Myocyte (in vitro differentiated cells): Measurements from ENCODE around the gene ZNF804A. TPM values are rescaled to one million over a fixed set of nuclear protein-coding genes. Genes with fewer than 3 reads are reported as not detected.
"Not testable (repeated sequence)": the region's sequence is repeated elsewhere in the genome, so short reads cannot be mapped to it uniquely, and the experiment has no call there.

Experiments
- DNase-seq: peaks from one replicate; pipeline ENCODE4 v3.0.0-alpha.2; 2012; ENCODE audit warnings: low read depth
- total RNA-seq: library from RNA; depleted of rRNA; stranded (reverse); fragments of >200 nt; gene quantifications from 2 replicates; pipeline ENCODE4 v1.2.3, GENCODE V29; 2014

The ZNF804A gene
- total RNA-seq, 1 donor from 2014 or later, result 0.05 TPM

DNA sequence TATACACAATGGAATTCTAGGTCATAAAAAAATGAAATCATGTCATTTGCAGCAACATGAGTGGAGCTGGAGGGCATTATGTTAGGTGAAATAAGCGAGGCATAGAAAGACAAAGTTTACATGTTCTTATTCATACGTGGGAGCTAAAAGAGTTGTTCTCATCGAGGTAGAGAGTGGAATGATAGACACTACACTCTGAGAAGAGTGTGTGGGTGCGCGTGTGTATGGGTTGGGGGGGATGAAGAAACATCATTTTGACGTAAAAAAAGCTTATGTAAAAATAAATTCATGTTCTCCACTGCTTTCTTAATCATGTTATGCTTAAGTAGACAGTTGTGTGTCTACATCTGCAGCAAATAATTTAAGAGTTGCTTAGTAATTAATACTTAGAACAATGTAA, 123.6 kb downstream of the ZNF804A start:
- DNase-seq, result no peak

DNA sequence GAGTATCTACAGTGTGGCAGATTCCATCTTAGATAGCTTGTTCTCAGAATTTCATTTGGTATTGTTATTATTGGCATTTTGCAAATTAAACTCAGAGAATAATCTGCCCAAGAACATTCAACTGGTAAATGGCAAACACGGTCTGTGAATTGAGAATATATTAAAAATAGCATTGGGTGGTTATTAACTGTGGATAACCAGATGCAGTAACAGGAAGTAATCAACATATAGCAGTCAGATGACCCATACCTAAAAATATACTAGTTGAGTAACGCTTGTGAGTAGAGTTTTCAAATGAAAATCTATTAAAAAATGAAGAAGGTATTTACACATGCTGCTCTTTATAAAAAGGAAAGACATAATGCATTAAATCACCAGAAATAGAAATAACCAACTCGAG, 129.5 kb downstream of the ZNF804A start:
- DNase-seq, result no peak

DNA sequence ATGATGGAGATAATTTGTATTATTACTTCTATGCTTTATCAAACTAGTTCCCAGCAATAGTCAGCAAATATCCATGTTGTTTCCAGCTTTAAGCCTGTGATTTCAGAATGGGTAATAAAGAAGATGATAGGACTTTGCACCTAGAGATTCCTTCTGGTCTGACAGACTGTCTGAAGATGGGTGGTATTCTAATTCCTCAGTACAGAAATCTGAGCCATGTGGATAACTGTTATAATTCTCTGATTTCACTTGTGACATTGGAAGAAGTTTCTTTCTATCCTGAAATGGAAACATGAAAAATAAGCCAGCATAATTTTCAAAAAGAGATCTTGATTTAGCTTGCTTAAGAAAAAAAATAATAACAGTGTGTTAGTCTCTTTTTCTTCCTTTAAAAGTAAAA, 130.1 kb downstream of the ZNF804A start:
- no peak for DNase-seq

DNA sequence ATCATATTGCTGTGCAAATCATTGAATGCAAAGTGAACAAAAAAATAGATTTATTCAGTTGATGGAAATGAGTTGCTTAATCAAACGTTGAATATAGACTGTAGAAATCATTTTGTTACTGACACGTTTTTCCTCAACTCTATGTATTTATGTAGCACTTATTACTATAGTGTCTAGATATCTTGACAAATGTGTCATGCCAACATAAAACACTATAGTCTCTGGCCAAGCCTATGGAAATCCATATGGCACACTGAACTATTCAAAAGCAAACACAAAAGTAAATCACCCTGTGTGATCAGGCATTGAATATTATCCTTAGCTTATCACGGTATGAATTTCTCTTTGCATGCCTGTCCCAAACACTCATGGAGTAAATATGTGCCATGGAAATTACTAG, 131.3 kb downstream of the ZNF804A start:
- no peak for DNase-seq

DNA sequence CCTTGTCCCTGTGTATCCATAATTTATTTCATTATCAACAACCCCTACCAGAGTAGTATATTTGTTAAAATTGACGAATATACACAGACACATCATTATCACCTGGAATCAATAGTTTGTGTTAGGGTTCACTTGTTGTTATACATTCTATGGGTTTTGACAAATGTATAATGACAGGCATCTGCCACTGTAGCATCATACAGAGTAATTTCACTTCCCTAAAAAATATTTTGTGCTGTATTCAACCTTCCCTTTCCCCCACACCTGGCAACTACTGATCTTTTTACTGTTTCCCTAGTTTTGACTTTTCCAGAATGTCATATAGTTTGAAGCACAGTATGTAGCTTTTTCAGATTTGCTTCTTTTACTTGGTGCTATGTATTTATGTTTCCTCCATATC, 132.0 kb downstream of the ZNF804A start:
- DNase-seq, result no peak

DNA sequence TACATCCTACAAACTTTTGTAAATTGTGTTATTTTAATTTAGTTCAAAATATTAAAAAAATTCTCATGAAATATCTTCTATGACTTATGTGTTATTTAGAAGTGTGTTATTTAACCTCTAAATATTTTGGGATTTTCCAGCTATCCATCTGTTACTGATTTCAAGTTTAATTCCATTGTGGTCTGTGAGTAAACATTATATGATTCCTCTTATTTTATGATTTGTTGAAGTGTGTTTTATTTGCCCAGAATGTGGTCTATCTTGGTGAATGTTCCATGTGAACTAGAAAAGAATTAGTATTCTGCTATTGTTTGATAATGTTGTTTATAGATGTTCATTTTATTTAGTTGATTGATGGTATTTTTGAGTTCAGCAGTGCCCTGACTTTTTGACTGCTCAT, 136.0 kb downstream of the ZNF804A start:
- DNase-seq, result no peak

DNA sequence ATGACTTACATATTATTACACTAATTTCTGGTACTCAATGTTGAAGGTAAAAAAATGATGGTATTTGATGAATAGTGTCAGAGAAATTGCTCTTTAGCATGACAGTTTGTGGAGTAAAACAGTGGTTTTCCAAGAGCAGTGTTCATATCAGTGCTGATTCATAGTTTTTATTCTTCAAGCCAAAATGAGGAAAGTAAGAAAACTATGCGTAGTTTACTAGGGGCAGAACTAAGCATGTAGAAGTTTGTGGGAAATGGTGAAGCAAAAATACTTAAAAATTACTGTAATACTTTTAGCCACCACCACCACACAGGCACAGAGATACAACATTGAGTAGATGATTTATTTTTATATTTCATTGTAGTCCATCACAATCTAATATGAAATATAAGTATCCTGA, 137.3 kb downstream of the ZNF804A start:
- no peak for DNase-seq

DNA sequence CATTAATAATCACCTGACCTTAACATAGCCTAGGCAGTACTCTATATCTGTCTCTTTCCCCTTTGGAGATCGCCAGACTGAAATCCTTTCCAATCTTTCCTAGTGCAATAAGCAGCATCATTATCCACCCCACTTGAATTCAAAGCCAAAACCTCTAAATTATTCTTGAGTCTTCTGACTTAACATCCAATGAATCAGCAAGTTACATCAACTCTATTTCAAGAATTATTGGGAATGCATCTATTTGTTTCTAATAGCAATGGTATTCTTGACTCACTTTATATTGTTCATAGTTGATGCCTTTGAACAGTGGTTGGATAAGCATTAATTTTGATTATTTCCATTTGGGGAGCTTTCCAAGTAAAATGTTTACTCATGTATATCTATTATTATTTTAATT, 144.8 kb downstream of the ZNF804A start:
- no peak for DNase-seq

DNA sequence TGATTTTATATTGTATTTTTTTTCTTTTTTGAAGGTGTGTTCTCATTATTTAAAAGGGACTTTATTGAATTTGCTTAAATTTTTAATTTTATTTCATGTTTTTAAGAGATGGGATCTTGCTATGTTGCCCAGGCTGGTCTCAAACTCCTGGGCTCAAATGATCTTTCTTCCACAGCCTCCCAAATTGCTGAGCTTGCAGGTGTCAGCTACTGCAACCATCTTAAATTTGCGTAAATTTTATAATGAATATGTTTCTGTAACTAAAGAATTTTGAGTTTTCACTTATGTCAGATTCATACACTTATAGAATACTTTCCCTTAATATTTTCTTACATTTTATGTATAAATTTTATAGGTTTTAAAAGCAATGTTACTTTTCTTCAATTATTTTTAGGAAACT, 157.8 kb downstream of the ZNF804A start:
- no peak for DNase-seq

DNA sequence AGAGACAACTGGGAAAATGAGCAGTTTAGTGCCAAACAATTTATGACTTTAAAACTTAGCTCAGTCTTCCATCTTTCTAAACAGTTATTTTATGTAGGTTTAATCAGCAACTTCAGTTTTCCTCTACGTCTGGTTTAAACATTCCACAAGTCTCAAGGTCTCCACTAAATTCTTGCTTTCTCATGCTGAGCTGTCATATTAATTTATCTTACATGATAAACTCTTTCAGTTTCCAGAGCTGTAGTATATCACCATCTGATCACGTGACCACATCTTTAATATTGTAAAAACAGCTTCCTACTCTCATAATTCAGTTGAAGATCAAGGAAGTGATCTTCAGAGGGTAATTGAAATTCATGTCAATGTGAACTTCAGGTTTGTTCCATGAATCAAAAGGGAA, 158.6 kb downstream of the ZNF804A start:
- DNase-seq, result no peak

DNA sequence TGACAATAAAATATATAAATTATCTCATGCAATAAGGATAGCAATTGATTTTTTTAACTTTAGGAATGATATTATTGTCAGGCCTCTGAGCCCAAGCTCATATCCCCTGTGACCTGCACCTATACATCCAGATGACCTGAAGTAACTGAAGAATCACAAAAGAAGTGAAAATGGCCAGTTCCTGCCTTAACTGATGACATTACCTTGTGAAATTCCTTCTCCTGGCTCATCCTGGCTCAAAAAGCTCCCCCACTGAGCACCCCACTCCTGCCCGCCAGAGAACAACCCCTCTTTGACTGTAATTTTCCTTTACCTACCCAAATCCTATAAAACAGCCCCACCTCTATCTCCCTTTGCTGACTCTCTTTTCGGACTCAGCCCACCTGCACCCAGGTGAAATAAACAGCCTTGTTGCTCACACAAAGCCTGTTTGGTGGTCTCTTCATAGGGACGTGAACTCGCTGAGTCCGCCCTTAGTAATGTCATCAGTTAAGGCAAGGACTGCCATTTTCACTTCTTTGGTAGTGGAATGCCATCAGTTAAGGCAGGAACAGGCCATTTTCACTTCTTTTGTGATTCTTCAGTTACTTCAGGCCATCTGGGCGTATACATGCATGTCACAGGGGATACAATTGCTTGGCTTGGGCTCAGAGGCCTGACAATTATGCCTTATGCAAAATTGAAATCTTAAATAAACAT, 161.4 kb downstream of the ZNF804A start:
- not testable (repeated sequence) for DNase-seq

DNA sequence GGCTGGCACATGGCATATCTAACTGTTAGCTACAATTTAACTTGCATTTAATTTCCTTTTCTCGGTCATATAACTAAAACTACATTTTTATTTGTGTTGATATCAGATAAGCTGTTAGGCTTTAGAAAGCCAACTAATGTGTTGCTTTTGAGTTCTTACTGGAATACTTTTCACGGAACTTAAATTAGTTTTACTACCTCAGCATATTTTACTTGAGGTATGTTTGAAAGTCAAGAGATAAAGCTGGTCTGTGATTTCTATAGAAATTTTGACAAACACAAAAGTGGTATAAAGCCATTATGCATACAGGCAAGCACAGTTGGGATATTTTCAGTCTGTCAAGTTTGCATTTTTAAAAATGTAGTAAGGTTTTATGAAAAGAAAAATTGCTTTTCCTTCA, 162.6 kb downstream of the ZNF804A start:
- no peak for DNase-seq

DNA sequence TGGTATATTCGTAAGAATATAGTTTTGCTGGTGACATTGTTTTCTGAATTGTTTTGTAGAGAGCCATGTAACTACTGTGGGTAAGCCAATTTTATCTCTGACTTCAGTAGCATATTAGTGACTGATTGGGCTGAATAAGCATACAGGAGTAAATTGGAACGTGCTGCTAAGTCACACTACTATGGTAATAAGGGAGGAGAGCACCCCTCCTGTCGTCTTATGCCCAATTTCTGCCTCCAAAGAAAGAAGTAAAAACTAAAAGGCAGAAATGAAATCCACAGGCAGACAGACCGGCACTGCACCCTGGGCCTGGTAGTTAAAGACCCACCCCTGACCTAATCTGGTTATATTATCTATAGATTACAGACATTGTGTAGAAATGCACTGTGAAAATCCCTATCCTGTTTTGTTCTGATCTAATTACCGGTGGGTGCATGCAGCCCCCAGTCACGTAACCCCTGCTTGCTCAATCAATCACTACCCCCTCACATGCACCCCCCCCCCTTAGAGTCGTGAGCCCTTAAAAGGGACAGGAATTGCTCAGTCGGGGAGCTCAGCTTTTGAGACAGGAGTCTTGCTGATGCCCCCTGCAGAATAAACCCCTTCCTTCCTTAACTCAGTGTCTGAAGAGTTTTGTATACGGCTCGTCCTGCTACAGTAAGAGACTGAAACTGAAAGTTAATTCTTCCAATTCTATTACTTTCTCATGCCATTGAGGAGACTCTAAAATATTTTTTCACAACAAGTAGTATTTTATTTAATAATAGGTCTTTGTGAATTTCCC, 167.0 kb downstream of the ZNF804A start:
- DNase-seq, result no peak

DNA sequence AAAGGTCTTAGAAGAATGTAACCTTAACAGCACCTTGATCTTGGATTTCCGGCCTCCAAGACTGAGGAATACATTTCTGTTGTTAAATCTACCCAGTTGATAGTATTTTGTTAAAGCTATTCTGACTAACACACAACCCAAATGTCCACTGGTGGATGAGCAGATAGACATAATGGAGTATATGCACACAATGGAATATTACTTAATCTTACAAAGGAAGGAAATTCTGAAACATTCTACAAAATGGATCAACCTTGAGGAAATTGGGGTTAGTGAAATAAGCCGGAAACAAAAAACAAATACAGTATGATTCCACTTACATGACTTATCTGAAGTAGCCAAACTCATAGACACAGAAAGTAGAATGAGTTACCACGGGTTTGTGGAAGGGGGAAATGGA, 168.7 kb downstream of the ZNF804A start:
- no peak for DNase-seq

DNA sequence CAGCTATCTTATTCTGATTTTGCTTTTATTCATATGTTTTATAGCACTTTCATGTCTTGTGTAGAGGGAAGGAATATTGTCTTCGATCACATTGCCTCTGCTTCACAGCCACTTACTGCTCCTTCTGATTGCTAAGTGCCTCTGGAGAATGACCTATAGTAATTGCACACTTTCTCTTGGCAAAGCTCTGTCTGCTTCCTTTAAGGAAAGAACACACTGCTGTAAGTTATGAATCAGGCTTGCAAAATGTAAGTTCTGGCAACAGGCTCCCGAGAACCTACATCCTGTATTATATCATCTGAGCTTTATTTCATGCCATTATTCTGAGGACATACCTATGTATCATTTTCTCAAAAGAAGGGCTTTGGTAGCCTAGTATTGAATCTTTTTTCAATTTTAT, 170.7 kb downstream of the ZNF804A start:
- DNase-seq, result no peak

DNA sequence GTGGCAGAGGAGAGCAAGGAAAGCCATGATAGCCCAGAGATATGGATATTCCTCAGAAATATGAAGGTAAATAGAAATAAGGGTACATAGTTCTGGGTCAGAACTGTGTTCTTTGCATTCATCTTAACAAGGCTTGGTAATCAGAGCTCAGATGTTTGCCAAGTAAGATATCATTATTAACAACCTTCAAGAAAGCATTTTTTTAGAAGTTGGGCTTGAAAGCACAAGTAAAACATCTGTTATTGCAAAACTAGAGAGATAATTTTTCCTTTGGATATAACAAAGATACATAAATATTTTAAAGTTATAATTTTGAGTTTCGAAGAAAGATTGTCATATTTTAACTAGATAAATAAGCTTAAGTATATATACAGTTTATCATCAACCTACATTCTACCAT, 171.4 kb downstream of the ZNF804A start:
- no peak for DNase-seq

DNA sequence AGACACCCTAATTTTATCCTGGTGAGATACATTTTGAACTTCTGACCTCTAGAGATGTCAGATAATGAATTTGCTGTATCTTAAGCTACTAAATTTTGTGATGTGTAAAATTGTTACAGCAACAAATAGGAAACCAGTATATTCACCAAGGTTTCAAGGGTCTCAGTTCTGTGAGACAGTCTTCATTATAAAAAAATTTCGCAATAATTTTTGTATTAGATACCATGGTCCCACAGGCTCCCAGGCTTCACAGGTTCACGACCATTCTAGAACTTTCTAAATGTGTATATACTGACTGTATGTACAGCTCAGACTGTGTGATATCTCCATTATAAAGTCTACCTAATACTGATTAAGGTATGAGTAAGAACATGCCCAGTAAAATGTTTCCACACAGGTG, 181.4 kb downstream of the ZNF804A start:
- no peak for DNase-seq

DNA sequence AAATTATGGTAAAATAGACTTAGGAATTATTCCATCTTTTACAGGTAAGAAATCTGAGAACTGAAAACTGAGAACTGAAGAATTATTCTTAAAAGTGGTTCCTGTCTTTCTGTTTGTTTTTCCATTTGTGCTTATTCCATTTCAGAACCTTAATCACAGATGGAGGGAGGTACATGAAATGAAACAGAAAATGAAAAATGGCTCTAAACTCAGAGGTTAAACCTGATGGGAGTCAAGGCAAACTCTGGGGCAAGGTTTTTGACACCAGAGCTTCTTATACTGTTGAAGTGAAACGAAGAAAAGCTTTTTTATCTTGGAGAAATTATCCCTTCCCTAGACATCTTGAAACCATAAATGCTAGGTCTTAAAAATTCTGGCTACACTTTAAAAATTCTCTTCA, 182.1 kb downstream of the ZNF804A start:
- no peak for DNase-seq

DNA sequence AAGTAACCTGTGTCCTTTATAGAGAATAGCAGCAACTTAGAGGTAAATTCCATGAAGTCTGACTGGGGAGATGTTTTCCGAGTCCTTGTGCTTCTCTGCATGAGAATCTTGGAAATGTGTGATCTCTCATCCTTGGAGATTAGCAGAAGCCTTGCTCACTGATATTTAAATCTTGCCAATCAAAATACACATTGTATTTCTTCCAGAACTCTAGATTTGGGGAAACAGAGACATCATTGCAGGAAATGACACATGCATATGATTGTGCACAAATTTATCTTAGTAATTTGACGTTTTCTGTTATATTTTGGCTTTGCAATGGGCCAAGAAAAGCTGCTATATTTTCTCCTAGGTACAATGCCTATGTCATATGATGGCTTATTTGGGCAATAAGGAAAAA, 182.6 kb downstream of the ZNF804A start:
- no peak for DNase-seq

DNA sequence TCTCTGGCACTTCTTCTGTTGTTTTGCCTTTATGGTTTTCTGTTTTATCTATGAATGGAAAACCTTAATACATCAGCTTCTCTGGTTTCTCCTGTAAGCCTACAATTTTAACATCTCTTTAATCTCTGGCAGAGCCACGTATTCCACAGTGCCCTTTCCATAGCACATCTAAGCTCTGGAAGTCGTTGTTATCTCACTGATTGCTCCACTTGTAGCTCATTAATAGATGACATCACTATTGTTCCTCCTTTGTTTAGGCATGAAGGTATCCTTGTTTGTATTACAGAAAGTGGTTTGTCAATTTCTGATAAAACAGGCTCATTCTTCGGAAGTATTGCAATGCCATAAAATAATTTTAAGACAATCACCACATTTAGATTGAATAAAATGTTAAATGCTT, 185.2 kb downstream of the ZNF804A start:
- DNase-seq, result no peak

DNA sequence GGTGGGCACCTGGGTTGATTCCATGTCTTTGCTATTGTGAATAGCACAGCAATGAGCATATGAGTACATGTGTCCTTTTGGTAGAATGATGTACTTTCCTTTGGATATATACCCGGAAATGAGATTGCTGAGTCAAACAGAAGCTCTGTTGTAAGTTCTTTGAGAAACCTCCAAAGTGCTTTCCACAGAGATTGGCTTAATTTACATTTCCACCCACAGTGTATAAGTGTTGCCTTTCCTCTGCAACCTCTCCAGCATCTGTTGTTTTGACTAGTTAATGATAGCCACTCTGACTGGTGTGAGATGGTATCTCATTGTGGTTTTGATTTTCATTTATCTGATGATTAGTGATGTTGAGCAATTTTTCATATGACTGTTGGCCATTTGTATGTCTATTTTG, 194.8 kb downstream of the ZNF804A start:
- DNase-seq, result no peak

DNA sequence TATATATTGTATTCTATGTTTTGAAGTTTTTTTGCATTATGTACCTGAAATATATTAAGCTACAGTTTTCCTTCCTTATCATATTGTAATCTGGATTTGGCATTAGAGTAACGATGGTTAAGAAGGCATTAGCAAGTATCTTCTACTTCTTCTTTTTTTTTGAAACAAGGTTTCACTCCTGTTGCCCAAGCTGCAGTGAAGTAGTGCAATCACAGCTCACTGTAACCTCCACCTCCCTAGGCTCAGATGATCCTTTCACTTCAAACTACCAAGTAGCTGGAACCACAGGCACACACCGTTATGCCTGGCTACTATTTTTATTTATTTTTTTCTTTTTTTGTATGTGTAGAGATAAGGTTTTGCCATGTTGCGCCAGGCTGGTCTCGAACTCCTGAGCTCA, 201.1 kb downstream of the ZNF804A start:
- no peak for DNase-seq

DNA sequence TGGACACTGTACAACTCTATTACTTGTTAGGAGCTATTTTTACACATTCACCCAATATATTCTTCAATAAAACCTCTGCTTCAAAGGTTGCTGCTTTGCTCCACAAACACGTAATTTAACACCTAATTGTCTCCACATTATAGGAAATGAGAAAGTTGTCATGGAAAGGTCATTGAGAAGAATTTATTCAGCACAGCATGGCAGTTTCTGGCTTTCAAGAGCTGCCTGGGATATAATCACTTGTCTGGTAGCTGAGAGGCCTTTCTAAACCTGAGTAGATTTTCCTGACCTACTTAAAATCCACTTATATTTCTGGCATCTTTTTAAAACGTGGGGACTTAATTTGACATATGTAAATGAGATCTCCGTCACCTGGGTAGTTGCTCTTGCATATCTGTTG, 216.1 kb downstream of the ZNF804A start:
- DNase-seq, result no peak
